SH-SY5Y (cell line): ENCODE measurements around the gene DFFA.

Source experiments
- GATA2 ChIP-seq: IDR thresholded peaks from 2 replicates; pipeline ENCODE4 v1.6.1; 2011; ENCODE audit warnings: mild to moderate bottlenecking, low read depth, low read length
- GATA3 ChIP-seq: IDR thresholded peaks from 2 replicates; pipeline ENCODE4 v1.6.1; 2011; ENCODE audit warnings: low read depth, mild to moderate bottlenecking, low read length, moderate library complexity

DNA sequence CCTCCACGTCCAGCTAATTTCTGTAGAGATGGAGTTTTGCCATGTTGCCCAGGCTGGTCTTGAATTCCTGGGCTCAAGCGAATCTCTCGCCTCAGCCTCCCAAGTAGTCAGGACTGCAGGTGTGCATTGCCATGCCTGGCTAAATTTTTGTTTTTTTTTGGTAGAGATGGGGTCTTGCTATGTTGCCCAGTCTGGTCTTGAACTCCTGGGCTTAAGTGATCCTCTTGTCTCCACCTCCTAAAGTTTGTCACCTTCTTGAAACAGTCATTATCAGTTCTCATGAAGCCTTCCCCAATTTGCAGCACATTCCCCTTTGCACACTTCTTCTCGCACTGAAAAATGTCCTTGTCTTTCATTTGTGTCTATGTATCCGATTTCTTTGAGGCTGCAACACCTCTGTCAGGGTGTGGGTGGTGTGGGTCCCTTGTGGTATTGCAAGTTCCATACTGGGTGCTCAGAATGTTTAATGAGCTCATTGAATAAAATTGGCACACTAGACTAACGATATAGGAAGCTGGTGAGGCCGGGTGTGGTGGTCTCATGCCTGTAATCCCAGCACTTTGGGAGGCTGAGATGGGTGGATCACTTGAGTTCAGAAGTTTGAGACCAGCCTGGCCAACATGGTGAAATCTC is 25.4 kb downstream of the DFFA start:
- no peak for TF ChIP-seq GATA2
- TF ChIP-seq GATA3, result no peak
